WTC11 (cell line): Measurements from ENCODE around the gene BMP7.

Experiments
- CTCF ChIP-seq: fragments of 200-600 bp; IDR thresholded peaks from 2 replicates; pipeline ENCODE4 v1.8.0; 2022; ENCODE audit warnings: antibody characterized with exemption
- ELF4 ChIP-seq: sonication (generic); formaldehyde crosslinking; IDR thresholded peaks from 2 replicates; pipeline ENCODE4 v1.8.1; 2022; ENCODE audit warnings: low read depth, mild to moderate bottlenecking, moderate library complexity, missing genetic modification reagents
- HMGA2 ChIP-seq: fragments of 250-450 bp; sonication (Bioruptor Pico); IDR thresholded peaks from 2 replicates; pipeline ENCODE4 v1.4.0; 2021; ENCODE audit warnings: mild to moderate bottlenecking, moderate library complexity
- SP1 ChIP-seq: sonication (generic); formaldehyde crosslinking; conservative IDR thresholded peaks from 2 replicates; pipeline ENCODE4 v1.8.1; 2022; ENCODE audit warnings: missing genetic modification reagents
- ZNF121 ChIP-seq: sonication (generic); formaldehyde crosslinking; IDR thresholded peaks from 2 replicates; pipeline ENCODE4 v1.8.0; 2023; ENCODE audit warnings: missing genetic modification reagents
- ZNF317 ChIP-seq: sonication (generic); formaldehyde crosslinking; IDR thresholded peaks from 2 replicates; pipeline ENCODE4 v1.8.1; 2023; ENCODE audit warnings: low read depth, mild to moderate bottlenecking, moderate library complexity, missing genetic modification reagents, borderline replicate concordance
- TF ChIP-seq, protein P1 (sequence below): sonication (generic); formaldehyde crosslinking; IDR thresholded peaks from 2 replicates; pipeline ENCODE4 v1.8.0; 2022; ENCODE audit warnings: mild to moderate bottlenecking, missing genetic modification reagents
- TF ChIP-seq, protein P2 (sequence below): sonication (generic); formaldehyde crosslinking; IDR thresholded peaks from 2 replicates; pipeline ENCODE4 v1.8.0; 2022; ENCODE audit warnings: mild to moderate bottlenecking, missing genetic modification reagents

DNA sequence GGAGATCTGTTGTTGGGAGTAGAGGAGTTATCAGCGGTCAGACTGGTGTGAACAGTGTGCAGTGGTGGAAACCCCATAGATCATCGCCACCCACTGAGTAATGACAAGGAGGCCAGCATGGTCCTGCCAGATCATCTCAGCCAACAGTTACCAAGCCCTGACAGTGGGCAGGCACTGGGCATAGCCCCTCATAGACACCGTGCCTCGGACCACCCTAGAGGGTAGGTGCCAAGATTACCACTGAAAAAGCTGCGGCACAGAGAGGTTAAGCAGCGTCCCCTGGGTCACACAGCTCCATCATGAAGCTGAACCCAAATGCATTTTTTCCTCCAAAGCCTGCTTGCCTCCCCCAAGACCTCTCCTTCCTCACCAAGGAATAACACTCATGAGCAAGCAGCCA, 21.5 kb upstream of the BMP7 start:
- TF ChIP-seq CTCF (no peak), SP1 (CRISPR knock-in tag) (no peak), ELF4 (CRISPR knock-in tag) (no peak), ZNF317 (no peak), HMGA2 (CRISPR knock-in tag) (no peak), ZNF121 (CRISPR knock-in tag) (no peak)
- TF ChIP-seq, protein P1, sequence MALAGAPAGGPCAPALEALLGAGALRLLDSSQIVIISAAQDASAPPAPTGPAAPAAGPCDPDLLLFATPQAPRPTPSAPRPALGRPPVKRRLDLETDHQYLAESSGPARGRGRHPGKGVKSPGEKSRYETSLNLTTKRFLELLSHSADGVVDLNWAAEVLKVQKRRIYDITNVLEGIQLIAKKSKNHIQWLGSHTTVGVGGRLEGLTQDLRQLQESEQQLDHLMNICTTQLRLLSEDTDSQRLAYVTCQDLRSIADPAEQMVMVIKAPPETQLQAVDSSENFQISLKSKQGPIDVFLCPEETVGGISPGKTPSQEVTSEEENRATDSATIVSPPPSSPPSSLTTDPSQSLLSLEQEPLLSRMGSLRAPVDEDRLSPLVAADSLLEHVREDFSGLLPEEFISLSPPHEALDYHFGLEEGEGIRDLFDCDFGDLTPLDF (CRISPR knock-in tag) = no peak
- TF ChIP-seq, protein P2, sequence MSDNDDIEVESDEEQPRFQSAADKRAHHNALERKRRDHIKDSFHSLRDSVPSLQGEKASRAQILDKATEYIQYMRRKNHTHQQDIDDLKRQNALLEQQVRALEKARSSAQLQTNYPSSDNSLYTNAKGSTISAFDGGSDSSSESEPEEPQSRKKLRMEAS (CRISPR knock-in tag) = no peak
